HG03135 (cell line): ENCODE data around the gene TPPP.
"Not testable (repeated sequence)": the region's sequence is repeated elsewhere in the genome, so short reads cannot be mapped to it uniquely, and the experiment has no call there.

Experiments
- ATAC-seq: cut with Tn5 transposase; IDR thresholded peaks from one replicate; pipeline ENCODE4 v1.9.1; 2021; ENCODE audit warnings: mild to moderate bottlenecking, moderate library complexity; ENCODE audit not compliant: unreplicated experiment

TPPP gene

DNA sequence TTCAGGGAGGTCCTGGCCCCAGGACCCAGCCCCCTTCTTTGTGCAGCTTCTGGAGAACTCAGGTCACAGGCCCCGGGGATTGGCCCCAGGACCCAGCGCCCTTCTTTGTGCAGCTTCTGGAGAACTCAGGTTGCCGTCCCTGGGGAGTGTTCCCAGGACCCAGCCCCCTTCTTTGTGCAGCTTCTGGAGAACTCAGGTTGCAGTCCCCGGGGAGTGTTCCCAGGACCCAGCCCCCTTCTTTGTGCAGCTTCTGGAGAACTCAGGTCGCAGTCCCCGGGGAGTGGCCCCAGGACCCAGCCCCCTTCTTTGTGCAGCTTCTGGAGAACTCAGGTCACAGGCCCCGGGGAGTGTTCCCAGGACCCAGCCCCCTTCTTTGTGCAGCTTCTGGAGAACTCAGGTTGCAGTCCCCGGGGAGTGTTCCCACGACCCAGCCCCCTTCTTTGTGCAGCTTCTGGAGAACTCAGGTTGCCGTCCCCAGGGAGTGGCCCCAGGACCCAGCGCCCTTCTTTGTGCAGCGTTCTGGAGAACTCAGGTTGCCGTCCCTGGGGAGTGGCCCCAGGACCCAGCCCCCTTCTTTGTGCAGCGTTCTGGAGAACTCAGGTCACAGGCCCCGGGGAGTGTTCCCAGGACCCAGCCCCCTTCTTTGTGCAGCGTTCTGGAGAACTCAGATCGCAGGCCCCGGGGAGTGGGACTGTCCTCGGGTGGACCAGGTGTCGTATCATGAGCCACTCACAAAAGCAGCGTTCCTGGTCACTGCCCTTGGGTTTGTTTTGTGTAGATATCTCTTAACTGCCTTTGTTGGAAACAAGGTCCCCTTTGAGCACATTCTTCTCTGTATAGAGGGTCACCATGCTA lies 64.6 kb downstream of the TPPP start:
- not testable (repeated sequence) for ATAC-seq

DNA sequence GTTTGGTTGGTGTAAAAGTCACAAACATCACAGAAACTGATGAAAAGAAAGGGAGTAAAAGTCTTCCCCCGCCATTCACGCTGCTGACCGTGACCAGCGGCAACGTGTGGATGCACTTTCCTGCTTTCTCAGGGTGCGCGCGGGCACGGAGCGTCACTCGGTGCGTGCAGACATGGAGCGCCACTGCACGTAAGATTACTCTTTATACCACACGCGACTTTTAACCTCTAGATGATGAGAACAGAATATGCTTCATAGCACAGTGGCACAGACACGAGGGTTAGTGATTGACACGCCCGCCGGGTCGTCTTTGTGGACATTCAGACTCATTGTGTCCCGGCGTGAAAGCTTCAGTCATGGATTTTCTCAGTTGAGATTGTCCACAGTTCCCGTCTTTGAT lies 65.3 kb downstream of the TPPP start:
- ATAC-seq, result no peak

DNA sequence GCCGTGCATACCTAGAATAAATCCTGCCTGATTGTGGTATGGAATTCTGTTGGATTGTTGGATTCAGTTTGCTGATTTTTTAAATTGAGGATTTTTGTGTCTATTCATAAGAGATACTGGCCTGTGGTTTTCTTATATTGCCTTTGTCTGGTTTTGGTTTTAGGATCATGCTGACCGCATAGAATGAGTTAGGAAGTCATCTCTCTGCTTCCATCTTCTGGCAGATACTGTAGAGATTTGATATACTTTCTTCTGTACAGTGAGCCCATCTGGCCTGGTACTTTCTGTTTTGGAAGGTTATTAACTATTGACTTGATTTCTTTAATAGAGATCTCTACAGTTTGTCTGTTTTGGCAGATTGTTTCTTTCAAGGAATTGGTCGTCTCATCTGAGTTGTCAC lies 66.3 kb downstream of the TPPP start:
- ATAC-seq, result no peak

GRCh38 chr5:625516-625915 lies 67.6 kb downstream of the TPPP start:
- no peak for ATAC-seq

DNA sequence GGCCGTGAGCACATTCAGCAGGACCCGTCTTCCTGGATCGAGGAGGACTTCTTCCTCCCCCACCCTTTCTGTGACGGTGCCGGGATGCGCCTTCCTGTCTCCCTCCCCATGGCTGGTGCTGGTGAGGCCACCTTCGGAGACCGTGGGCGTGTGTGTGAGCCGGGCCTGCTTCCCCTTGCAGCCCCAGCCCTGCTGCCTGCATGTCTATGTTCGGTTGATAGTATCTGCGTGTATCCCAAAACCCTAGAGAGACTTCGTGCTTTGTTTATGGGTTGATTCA lies 68.3 kb downstream of the TPPP start:
- no peak for ATAC-seq

GRCh38 chr5:624118-624950 lies 68.8 kb downstream of the TPPP start:
- ATAC-seq, result no peak

- ATAC-seq, result no peak
Measured at GRCh38 chr5:623531-623930, 69.6 kb downstream of the TPPP start.

- no peak for ATAC-seq
Measured at GRCh38 chr5:622946-623522, 70.1 kb downstream of the TPPP start.

DNA sequence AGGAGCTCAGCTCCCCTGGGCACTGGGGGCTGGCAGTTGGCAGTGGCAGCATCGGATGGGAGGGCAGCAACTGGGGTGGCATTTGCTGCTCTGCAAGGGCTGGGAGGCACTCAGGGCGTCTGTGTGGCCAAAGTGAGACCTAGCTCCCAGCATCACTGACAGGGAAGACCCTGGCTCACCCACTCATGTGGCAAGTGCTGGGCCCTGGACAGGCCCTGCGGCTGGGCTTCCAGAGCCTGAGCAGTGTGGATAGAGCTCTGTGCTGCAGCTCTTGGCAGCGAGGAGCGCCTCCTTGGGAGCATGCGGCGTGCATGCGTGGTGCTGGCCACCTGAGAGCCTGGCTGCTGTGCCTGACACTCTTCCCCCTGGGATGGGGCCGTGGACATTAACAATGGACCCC lies 70.8 kb downstream of the TPPP start:
- ATAC-seq, result no peak

GRCh38 chr5:621341-621761 lies 71.8 kb downstream of the TPPP start:
- no peak for ATAC-seq

GRCh38 chr5:620586-621180 lies 72.5 kb downstream of the TPPP start:
- no peak for ATAC-seq

DNA sequence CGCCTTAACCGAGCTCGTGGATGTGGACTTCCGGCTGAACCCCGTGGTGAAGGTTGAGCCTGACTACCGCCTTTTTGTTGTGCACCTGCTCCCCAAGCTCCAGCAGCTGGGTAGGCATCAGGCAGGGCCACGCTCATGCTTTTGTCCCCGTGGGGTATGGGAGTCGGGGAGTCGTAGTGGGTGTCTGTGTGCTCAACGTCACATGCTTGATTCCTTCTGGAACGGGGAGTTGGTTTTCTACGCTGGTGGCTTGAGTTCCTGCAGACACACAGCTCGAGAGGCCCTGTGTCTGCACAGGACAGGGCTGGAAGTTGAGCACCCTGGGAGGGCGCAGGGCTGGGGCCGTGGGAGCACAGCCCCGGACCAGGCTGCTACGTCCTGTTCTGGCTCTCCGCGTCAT lies 73.0 kb downstream of the TPPP start:
- no peak for ATAC-seq

DNA sequence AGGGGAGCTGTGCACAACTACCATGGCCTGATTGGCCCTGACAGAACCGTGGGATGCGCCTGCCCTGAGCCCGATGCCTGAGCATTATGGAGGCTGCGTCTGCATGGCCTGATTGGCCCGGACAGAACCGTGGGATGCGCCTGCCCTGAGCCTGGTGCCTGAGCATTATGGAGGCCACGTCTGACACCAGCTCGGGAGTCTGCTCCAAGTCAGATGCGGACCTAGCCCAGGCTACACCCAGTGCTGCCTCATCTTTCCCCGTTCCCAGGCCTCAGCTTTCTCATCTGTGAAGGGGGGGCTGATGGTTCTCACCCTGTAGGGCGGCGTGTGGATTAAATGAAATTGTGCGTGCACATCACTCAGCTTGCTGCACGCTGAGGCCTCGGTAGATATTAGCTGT lies 73.7 kb downstream of the TPPP start:
- ATAC-seq, result no peak

DNA sequence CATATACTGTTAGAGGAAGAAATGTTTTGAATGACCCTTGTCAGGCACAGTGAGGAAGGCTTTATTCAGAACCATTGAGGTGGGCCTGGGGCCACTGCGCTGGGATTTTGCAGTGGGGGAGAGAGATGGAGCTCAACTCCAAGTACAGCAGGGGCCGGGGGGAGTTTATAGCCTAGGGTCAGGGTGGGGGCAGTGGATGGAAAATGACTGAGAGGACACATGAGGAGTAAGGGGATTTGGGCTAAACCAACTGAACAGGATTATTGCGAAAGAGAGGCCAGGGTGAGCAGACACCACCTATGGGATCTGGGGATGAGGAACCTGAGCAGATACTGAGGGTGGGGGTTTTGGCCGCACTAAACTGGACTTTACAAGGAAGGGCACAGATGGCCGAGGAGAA lies 74.7 kb downstream of the TPPP start:
- ATAC-seq, result no peak

DNA sequence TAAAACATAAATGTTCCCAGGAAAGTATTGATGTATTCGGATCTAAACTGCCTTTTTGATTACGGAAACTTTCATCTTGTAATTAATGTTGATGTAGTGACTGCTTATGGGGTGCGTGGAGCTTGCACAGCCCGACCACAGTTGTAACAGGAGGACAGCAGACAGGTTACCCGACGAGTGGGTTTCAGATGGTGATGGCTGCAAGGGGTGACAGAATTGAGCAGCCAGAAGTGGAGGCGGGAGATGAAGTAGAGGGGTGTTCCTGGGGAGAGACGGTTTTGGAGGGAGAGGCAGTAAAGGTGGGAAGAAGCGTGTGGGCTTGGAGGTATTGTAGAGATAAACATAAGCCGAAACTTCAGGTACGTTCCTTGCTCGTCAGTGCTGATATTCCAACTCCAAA lies 75.3 kb downstream of the TPPP start:
- ATAC-seq, result no peak

GRCh38 chr5:616484-617039 lies 76.6 kb downstream of the TPPP start:
- no peak for ATAC-seq

DNA sequence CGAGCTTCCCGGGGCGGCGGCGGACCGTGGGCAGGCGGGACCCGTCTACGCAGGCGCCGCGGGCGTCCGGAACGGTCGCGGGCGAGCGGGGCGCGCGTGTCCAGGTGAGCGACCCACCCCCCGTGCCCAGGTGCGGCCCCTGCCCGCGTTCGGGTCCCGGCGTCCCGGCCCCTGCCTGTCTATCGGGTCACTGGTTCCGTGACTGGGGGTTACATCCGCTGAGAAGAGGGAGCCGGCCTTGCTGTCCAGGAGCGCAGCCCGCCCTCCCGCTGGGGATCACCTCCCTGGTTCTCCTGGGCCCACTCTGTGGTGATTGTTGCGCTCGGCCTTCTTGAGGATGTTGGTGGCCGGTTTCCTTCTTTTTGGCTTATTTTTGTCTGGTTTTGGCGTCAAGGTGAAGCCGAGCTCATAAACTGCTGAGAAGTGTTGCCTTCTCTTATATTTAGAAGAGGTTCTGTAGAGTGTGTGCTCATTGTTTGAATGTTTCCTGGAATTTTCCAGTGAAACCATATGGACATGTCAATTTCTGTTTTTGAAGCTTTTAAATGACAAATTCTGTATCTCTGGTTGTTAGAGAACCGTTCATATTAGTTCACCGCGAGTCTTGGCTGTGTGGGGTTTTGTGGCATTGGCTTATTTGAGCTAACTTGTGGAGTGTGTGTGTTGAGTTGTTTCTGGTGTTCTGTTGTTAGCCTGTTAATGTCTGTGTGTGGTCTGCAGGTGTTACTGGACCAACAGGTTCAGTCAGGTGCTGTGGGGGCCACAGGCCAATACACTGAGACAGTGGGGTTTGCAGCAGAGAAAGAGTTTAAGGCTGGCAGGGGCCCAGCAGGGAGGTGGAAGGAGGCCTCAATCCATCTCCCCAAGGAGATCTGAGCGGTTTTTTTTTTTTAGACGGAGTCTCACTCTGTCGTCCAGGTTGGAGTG lies 80.4 kb downstream of the TPPP start:
- peak; percentile 24 for ATAC-seq

DNA sequence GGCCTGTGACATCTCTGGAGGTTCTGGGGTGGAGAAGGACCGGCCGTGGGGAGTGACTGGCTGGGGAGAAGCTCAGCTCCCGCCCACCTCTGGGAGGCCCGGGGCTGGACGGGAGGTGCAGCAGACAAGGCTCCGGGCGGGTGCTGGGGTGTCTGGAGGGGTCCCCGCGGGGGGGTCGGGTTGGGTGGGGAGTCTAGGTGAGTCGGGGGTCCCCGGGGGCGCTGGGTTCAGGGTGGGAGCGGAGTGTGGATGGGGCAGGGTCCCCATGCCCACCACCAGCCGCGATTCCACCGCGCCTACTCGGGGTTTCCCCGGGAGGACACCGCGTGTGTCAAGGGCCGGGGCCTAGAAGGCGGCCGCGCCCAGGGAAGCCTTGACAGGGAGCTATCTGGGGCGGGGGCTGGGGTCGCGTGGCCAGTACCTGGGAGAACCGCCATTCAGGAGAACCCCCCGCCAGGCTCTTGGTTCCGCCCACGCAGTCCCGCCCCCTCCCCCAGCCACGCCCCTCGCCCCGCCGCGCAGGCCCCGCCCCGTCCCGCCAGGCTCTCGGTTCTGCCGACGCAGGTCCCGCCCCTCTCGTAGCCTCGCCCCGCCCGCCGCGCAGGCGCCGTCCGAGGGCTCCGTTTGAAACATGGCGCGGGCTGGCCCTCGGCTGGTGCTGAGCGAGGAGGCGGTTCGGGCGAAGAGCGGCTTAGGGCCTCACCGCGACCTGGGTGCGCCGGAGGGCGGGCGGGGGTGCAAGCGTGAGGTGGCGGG lies 81.2 kb downstream of the TPPP start, which contains the start of gene CEP72:
CEP72 (plus strand) TSS at position 610 of the 756 bp plus-strand sequence; CDS start at position 632, 22 bp downstream.
- ATAC-seq, result peak; percentile 74
